NCI-H748 treated with DMSO at 0.1 percent for 48 hours (cell line): ENCODE measurements around the gene TMEM134.
"Not testable (repeated sequence)": the region's sequence is repeated elsewhere in the genome, so short reads cannot be mapped to it uniquely, and the experiment has no call there.

Source experiments
- DNase-seq: peaks from one replicate; lab custom pipeline; 2025; lab: John Stamatoyannopoulos, UW

The TMEM134 gene

DNA sequence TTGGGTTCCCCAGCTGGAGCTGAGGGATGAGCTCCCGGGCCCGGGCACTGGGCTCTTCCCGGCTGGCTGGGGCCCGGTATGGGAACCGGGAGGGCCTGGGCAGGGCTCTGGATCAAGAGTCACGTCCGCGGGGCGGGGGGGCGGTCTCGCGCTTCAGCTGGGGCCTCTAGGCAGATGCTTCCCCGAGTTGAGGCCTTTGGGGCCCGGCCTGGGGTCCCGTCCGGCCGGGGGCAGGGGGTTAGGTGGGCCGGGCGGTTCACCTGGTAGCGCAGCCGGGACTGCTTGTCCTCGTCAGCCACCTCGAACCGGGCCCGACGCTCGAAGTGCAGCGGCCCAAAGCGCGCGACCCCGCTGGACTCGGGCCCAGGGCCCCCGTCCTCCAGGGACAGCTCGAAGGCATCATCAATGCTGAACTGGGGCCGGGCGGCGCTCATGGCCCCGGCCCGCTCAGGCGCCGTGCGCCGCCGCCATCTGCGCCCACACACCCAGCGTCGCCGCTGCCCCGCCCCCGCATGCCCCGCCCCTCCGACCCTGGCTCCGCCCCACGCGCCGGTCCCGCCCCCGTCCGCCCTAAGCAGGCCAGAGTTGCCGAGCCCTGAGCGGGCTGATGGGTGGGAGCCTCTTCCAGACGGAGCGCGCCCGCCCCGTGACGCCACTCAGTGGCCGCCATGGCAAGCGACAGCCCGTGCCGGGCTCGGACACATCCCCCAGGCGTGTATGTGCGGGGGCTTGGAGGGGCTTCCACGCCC, at the start of gene TMEM134:
Gene TMEM134 (minus strand): TSS at position 493 of the 749 bp plus-strand sequence. CDS start 59 bp downstream, at position 434.
- peak; percentile 61 for DNase-seq

DNA sequence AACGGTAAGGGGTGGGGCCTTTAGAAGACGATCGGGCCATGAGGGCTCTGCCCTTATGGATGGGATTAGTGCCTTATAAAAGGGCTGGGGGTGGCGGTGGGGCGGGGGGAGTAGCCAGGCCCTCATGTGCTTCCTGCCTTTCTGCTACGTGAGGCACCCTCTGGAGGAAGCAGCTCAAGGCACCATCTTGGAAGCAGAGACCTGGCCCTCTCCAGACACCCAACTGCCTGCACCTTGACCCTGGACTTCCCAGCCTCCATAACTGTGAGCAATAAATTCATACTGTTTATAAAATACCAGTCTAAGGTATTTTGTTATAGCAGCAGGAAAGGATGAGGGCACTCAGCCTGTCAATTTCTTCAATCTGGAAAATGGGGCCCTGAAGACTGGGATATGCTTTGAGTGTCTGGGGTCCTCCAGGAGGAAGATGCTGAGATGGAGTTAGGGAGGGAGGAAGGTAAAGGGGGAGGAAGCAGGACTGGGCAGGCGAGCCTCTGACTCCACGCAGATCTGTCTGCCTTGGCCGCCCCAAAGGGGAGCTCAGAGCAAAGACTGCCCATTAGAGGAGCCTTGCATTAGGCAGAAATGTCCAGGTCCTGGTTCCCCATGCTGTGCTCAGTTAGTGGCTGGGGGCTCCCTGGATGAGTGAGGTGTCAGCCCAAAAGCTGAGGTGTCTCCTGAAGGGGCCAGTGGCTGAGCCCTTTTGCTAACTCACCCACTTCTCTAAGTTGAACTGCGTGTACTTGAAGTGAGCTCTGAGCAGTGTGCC, 48.9 kb upstream of the TMEM134 start:
- DNase-seq = no peak

- DNase-seq = no peak
These were observed 47.8 kb upstream of the TMEM134 start for GRCh38 chr11:67516806-67517205.

DNA sequence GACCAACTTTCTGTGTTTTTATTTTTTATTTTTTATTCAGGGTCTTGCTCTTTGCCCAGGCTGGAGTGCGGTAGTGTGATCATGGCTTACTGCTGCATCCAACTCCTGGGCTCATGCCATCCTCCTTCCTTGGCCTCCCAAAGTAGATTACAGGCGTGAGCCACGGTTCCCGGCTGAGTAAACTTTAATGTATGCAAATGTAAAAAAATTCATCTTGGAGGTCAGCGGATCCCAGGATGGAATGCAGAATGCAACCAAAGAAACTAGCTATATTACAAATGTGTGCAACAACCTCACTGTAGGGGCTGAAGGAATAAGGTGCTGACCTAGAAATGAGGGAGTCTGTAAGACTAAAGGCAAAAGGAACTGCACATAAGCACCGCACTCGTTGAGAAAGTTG, 45.1 kb upstream of the TMEM134 start:
- DNase-seq = no peak

DNA sequence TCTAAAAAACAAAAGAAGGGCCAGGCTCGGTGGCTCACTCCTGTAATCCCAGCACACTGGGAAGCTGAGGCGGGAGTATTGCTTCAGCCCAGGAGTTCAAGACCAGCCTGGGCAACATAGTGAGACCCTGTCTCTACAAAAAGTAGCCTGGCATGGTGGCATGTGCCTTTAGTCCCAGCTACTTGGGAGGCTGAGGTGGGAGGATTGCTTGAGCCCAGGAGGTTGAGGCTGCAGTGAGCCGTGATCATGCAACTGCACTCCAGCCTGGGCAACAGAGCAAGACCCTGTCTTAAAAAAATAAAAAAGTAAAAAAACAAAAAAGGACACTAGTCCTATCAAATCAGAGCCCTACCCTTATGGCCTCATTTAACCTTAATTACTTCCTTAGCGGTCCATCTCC, 42.5 kb upstream of the TMEM134 start:
- not testable (repeated sequence) for DNase-seq

- DNase-seq = no peak
These were observed 40.9 kb upstream of the TMEM134 start for GRCh38 chr11:67510023-67510345.

DNA sequence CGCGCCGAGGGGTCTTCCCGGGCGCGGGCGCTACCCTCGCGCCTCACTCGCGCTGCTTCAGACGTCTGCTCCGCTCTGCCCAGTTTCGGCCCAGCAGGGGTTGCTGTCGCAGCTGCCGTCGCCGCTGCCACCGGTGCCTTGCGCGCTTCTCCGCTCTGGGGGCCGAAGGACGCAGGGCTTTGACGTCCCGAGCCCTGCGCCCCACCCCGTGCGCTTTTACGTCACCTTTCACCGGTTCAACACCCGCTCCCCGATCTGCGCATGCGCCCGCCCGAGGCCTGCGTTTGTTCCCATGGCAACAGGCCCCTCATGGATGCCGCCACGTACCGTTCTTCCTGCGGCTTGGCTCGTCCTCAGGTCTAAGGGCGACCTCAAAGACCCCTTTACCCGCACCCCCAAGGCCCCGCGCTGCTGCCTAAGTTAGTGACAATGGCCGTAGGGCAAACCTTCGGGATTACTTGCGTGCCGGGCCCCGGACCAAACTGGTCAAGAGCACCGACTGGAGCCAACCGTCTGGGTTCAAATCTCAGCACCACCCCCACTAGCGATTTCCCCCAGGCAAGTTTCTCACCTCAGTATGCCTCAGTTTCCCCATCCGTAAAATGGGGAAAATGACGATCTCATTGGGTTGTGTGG, 39.6 kb upstream of the TMEM134 start:
- DNase-seq = peak; percentile 96

DNA sequence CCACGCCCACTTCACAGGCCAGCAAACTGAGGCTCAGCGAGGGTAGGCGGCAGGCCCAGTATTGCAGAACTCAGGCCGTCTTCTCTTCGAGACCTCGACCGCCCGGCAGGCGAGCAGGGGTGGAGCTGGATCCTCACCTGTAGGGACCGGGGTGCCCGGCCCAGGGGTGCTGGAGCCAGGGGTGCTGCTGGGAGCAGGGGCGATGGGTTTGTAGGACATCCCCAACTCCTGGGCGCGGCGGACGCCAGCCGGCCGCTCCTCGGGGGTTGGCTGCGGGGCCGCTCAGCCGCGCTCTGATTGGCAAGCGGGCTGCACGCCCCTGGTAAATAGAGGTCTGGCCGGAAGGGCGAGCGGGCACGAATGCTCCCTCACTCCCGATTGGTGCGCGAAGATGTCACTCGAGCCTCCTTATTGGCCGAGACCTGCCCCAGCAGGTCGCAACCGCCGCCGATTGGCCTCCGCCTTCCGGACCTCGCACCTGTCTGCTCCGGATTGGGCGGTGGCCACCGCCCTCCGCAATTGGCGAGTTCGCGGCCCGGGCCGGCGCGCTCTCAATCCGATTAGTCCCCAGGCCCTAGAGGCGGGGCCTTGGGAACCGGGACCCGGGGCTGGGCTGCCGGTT, 38.9 kb upstream of the TMEM134 start, which contains the start of gene CDK2AP2:
Gene CDK2AP2 (minus strand): TSS at position 299 of the 622 bp plus-strand sequence. CDS start 80 bp downstream, at position 219.
- DNase-seq = peak; percentile 95

DNA sequence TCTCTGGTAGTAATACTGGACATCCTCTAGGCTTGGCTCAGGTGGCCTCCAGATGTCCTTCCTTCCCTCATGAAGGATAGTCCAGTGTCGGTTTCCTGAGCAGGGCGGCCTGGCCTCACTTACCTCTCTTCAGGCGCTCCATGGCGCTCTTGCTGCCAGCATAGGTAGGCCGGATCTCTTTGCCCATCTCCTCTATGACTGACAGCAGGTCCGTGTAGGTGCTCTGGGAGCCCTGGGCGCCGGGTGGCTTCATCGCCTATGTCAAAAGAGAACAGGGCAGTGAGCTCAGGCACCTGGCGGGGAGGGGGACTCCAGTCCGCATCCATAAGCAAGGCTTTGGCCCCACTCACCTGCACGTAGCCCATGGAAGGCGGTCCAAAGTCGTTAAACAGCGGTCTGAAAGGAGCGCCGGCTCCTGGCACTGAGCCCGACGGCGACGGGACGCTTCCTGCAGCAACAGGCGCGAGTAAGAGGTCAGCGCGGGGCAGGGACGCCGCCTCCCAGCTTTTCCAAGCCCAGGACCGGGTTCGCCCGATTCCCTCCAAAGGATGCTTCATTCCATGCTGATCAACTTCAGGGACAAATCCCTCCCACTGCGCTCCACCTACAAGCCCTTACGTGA, 38.3 kb upstream of the TMEM134 start:
- DNase-seq = no peak

- DNase-seq = no peak
These were observed 37.5 kb upstream of the TMEM134 start for GRCh38 chr11:67506426-67507051.

DNA sequence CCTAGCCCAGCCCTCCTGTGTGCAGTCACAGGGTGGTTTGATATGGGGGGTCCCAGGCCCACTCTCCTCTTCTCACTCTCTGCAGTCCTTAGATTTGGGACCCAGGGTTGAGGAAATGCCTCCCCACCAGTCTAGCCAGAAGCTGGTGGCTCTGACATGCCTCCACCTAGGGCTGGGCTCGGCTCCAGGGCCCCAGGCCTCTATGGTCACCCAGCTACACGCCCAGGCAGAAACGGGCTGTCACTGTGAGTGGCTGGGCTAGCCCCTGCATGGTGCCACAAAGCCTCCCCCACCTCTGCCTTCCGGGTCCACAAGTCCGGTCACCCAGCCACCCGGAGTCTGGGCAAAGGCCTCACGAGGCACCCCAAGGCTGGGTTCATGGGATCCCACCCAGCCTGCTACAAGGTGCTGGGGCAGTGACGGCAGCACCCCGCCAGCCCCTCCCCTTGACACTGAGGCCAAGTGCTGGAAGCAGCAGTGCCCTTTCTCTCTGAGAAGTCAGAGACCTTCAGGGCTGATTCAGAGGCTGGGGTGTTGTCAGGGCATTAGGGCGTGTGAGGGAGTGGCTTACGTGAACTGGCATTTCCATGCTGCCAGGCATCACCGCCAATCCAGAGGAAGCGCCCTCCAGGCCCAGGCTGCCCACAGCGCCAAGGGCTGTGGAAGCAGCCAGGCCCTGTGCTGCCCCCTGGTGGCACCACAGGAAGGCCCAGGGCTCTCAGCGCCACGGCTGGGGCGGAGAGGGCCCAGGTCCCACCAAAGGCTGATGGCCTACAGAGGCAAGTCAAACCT, 36.8 kb upstream of the TMEM134 start:
- DNase-seq = peak; percentile 39

DNA sequence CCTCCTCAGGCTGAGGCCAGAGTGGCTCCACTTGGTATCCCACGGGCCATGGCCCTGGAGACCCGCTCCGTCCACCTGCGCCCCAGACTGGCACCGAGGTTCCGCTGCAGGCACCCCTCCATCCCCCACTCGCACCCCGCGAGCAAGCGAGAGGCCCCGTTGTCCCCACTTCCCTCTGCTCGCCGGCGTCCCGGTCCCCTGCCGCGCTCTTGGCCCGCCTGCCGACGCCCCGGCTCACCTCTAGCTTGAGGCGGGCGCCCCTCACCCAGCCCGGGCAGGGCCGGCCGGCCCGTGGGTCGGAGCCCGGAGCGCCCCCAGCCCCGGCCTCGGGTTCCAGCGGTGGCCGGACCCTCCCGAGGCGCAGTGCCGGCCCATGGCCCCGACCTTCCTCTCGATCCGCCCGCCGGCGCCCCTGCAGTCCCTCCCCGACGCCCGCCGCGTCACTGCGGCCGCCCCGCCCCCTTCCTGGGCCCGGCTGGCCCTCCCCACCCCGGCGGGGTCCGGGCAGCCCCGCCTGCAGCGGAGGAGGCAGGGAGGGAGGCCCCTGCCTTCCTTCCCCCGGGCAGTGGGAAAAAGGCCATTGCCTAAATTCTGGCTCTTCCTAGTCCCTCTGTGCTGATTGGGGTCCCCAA, 36.0 kb upstream of the TMEM134 start, which contains the start of gene PITPNM1:
Gene PITPNM1 (minus strand): TSS at position 414 of the 632 bp plus-strand sequence. CDS start 1,183 bp downstream, outside the sequence.
- peak; percentile 12 for DNase-seq

DNA sequence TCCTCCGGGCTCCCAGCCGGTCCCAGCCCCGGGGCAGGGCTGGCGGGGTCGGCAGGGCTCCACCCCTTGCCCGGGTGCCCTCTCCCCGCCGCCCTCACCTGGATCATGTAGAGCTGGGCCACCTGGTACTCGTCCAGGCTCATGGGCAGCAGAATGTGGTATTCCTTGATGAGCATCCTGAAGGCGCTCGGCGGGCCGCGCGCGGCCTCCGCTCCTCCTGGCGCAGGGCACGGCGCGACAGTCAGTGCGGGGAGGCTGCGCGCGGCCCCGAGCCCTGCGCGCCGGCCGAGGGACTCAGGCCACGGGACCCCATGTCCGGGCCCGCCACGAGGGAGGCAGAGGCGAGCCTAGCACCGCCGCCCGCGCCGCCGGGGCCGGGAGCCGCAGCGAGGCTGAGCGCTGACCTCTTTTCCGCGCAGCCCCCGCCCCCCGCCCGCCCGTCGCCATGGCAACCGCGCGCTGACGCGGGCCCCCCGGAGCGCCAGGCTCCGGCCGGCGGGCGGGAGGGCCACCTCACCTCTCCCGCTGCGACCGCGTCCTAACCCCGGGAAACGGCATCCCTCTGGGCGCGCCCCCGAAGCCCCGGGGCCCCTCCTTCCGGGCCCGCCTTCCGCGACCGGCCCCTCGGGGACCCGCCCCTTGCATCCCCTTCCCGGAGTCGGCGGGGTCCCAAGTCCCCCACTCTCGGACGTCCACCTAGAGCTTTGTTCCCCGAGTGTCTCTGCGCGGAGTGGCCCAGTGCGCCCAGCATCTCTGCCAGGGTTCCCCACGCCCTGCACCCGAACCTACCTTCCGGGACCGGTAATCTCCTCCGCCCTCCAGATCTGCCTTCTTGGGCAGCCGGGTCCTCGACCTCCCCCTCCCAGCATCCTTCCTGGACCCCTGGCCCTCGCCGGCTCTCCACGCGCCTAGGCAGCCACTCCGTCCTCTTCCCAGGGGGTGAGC, 35.2 kb upstream of the TMEM134 start:
- DNase-seq = no peak

DNA sequence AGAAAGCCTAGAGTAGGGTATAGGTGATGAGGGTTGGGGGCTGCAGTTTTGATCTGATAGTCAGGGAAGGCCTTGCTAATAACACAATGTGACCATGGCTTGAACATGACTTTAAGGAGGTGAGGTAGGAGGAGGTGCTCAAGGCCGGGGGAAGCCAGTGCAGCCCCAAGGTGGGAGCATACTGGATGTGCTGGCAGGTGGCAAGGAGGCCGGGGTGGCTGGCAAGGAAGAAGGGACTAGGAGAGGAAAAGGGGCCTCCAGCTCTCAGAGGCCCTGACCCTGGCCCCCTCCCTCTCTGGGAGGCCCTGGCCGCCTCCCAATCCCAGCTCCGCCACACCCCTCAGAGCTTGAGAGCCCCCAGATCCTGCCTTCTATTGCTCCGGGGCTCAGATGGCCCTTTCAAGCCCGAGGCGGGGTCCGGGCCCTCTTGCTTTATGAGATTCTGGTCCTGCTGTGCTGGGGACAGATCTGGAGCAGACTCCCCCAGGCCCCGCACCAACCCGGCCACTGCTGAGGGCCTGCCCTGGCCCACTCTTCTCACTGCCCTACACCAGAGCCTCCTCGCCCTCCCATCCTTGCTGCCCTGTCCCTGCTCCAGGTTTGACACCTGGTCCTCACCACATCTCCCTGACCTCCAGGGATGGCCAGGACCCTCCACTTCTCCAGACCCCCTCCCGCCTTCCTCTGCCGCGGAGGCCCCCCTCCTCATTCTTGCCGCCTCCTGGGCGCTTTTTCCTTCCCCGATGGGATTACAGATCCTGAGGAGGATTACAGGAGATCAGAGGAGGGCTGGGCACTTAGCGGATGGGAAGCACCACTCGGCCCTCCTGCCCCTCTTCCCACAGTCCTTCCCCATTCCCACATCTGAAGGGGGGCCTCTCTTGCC, 34.3 kb upstream of the TMEM134 start:
- no peak for DNase-seq

GRCh38 chr11:67502328-67502979, 33.4 kb upstream of the TMEM134 start:
- DNase-seq = no peak

- no peak for DNase-seq
These were observed 32.8 kb upstream of the TMEM134 start for GRCh38 chr11:67501854-67502253.
